ENCODE data around the gene DAW1. TPM values are rescaled to one million over a fixed set of nuclear protein-coding genes. Genes with fewer than 3 reads are reported as not detected.

Gene DAW1
- total and polyA plus RNA-seq, 2 of the 13 experiments (the other 11 are each of a cell fraction or from before 2014, with no cell fraction given), result not detected

GRCh38 chr2:227942965-227943364 is 71.5 kb downstream of the DAW1 start (continued):
- TF ChIP-seq, protein P1, sequence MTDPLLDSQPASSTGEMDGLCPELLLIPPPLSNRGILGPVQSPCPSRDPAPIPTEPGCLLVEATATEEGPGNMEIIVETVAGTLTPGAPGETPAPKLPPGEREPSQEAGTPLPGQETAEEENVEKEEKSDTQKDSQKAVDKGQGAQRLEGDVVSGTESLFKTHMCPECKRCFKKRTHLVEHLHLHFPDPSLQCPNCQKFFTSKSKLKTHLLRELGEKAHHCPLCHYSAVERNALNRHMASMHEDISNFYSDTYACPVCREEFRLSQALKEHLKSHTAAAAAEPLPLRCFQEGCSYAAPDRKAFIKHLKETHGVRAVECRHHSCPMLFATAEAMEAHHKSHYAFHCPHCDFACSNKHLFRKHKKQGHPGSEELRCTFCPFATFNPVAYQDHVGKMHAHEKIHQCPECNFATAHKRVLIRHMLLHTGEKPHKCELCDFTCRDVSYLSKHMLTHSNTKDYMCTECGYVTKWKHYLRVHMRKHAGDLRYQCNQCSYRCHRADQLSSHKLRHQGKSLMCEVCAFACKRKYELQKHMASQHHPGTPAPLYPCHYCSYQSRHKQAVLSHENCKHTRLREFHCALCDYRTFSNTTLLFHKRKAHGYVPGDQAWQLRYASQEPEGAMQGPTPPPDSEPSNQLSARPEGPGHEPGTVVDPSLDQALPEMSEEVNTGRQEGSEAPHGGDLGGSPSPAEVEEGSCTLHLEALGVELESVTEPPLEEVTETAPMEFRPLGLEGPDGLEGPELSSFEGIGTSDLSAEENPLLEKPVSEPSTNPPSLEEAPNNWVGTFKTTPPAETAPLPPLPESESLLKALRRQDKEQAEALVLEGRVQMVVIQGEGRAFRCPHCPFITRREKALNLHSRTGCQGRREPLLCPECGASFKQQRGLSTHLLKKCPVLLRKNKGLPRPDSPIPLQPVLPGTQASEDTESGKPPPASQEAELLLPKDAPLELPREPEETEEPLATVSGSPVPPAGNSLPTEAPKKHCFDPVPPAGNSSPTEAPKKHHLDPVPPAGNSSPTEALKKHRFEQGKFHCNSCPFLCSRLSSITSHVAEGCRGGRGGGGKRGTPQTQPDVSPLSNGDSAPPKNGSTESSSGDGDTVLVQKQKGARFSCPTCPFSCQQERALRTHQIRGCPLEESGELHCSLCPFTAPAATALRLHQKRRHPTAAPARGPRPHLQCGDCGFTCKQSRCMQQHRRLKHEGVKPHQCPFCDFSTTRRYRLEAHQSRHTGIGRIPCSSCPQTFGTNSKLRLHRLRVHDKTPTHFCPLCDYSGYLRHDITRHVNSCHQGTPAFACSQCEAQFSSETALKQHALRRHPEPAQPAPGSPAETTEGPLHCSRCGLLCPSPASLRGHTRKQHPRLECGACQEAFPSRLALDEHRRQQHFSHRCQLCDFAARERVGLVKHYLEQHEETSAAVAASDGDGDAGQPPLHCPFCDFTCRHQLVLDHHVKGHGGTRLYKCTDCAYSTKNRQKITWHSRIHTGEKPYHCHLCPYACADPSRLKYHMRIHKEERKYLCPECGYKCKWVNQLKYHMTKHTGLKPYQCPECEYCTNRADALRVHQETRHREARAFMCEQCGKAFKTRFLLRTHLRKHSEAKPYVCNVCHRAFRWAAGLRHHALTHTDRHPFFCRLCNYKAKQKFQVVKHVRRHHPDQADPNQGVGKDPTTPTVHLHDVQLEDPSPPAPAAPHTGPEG (CRISPR knock-in tag; IDR thresholded peaks at IDR 0.05), result no peak
- TF ChIP-seq ZNF557 (CRISPR knock-in tag; IDR thresholded peaks at IDR 0.05) (no peak), NCOA1 (CRISPR knock-in tag; IDR thresholded peaks at IDR 0.05) (no peak), KLF9 (CRISPR knock-in tag; IDR thresholded peaks at IDR 0.05; ENCODE audit: low read depth) (no peak), ZMYM3 (CRISPR knock-in tag; IDR thresholded peaks at IDR 0.05) (no peak), GLI4 (CRISPR knock-in tag; IDR thresholded peaks at IDR 0.05; ENCODE audit: borderline replicate concordance) (no peak), MYC (CRISPR knock-in tag; IDR thresholded peaks at IDR 0.05; ENCODE audit: borderline replicate concordance) (no peak)
- TF ChIP-seq, protein P2, sequence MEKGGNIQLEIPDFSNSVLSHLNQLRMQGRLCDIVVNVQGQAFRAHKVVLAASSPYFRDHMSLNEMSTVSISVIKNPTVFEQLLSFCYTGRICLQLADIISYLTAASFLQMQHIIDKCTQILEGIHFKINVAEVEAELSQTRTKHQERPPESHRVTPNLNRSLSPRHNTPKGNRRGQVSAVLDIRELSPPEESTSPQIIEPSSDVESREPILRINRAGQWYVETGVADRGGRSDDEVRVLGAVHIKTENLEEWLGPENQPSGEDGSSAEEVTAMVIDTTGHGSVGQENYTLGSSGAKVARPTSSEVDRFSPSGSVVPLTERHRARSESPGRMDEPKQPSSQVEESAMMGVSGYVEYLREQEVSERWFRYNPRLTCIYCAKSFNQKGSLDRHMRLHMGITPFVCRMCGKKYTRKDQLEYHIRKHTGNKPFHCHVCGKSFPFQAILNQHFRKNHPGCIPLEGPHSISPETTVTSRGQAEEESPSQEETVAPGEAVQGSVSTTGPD (CRISPR knock-in tag; IDR thresholded peaks at IDR 0.05), result no peak

All from HepG2 (cell line).